Vagina (tissue), 2 donors: ENCODE results near the gene LMBR1L.

ENCODE experiments used
- CTCF ChIP-seq, 3 experiments: fragments of 450-650 bp in 2 of 3; fragments of 200-600 bp in 1 of 3; sonication (generic) in 1 of 3; IDR thresholded peaks; one replicate each; pipeline ENCODE4 v1.5.1; 2017 to 2019; ENCODE audit warnings: antibody characterized with exemption in 3 of 3, mild to moderate bottlenecking in 2 of 3, moderate library complexity in 2 of 3
- POLR2A ChIP-seq, 2 donors: fragments of 450-650 bp; IDR thresholded peaks; one replicate each; pipeline ENCODE4 v1.6.1; 2017; ENCODE audit warnings: antibody characterized with exemption in 2 of 2, mild to moderate bottlenecking in 2 of 2, moderate library complexity in 2 of 2
- POLR2AphosphoS5 ChIP-seq, 2 donors: sonication (generic); formaldehyde crosslinking; IDR thresholded peaks; one replicate each; pipeline ENCODE4 v1.9.0; 2017; ENCODE audit warnings: antibody characterized with exemption in 2 of 2, mild to moderate bottlenecking in 2 of 2, low read depth in 1 of 2; ENCODE audit not compliant: insufficient read depth in 1 of 2

GRCh38 chr12:49133014-49133413, 22.4 kb upstream of the LMBR1L start:
- no peak for TF ChIP-seq CTCF (IDR thresholded peaks at IDR 0.05)
- TF ChIP-seq POLR2AphosphoS5 (IDR thresholded peaks at IDR 0.05; ENCODE audit: insufficient read depth in 1 of 2, low read depth in 1 of 2): no peak
- TF ChIP-seq POLR2A (IDR thresholded peaks at IDR 0.05): no peak
